Ovary (tissue), 9 donors: Measurements from ENCODE around the gene MEAK7. TPM values are rescaled to one million over a fixed set of nuclear protein-coding genes. Genes with fewer than 3 reads are reported as not detected.

Experiments used
- DNase-seq, 5 donors: peaks; one replicate each; pipeline ENCODE4 v3.0.0-alpha.2; 2019 to 2020
- H3K27ac ChIP-seq, 2 donors: fragments of 200-600 bp; one replicate each; pipeline versions ENCODE4 v1.5.1 to v1.8.0; 2019 to 2022
- H3K27me3 ChIP-seq: fragments of 200-600 bp; one replicate; pipeline ENCODE4 v1.8.0; 2022
- H3K36me3 ChIP-seq: fragments of 200-600 bp; sonication (generic); one replicate; pipeline ENCODE4 v1.5.1; 2019
- H3K4me1 ChIP-seq: one replicate; pipeline ENCODE4 v1.8.1; 2013; ENCODE audit warnings: mild to moderate bottlenecking, moderate library complexity; ENCODE audit not compliant: insufficient read depth
- H3K4me3 ChIP-seq: fragments of 200-600 bp; sonication (generic); one replicate; pipeline ENCODE4 v1.5.1; 2017
- H3K9me3 ChIP-seq, 2 donors: fragments of 200-600 bp in 1 of 2; sonication (generic) in 1 of 2; one replicate each; pipeline versions ENCODE4 v1.5.1 to v1.8.1; 2013 to 2019; ENCODE audit warnings: mild to moderate bottlenecking in 1 of 2, moderate library complexity in 1 of 2
- EP300 ChIP-seq: sonication (generic); formaldehyde crosslinking; IDR thresholded peaks from one replicate; pipeline ENCODE4 v1.6.1; 2017; ENCODE audit warnings: antibody characterized with exemption
- POLR2A ChIP-seq: fragments of 450-650 bp; IDR thresholded peaks from one replicate; pipeline ENCODE4 v1.6.1; 2017; ENCODE audit warnings: antibody characterized with exemption, mild to moderate bottlenecking, moderate library complexity
- WGBS, 3 donors: extraction: QIAGEN DNeasy Blood & Tissue Kit in 1 of 3; methylation state at CpG; one replicate each; pipeline versions ENCODE4 v1.1.5 to v1.1.7; 2013 to 2017; 5-methylcytosine and 5-hydroxymethylcytosine counted together
- intact Hi-C, 4 donors: fragments of 100-400 bp; cut with DNase I; formaldehyde crosslinking; loops; one replicate each; pipeline versions ENCODE4 v1.11.0 to v1.15.1; 2022 to 2023
- polyA plus RNA-seq, 2 donors: library from polyadenylated mRNA; stranded (reverse); fragments of 200-250 nt in 1 of 2; fragments of 350-450 nt in 1 of 2; fragmentation: Illumina TruSeq in 1 of 2; extraction: RNeasy Lipid Tissue Mini Kit (QIAGEN cat#74804) in 1 of 2; gene quantifications; one replicate each; pipeline ENCODE4 v1.2.3, GENCODE V29; 2013 to 2014
- total RNA-seq, 7 donors: library from RNA; depleted of rRNA in 2 of 7; stranded (reverse); fragments of >200 nt in 2 of 7; fragmentation: NEBNext Ultra II Directional in 3 of 7; extraction: Animal tissue kit (Norgen Biotek cat#: 25700) in 3 of 7; gene quantifications; one replicate each; pipeline versions ENCODE4 v1.1.0 to v1.2.4, GENCODE V29; 2016 to 2023
- TF ChIP-seq, protein P1 (sequence below), 3 donors: fragments of 450-650 bp in 2 of 3; fragments of 200-600 bp in 1 of 3; IDR thresholded peaks; one replicate each; pipeline versions ENCODE4 v1.5.1 to v1.8.0; 2016 to 2022; ENCODE audit warnings: antibody characterized with exemption in 3 of 3, mild to moderate bottlenecking in 1 of 3
- donor health status: DM: no; HTN: no; CAD: no; lungs with moderate emphysema.
- donor health status: DM: no; HTN: no; CAD: no.
- donor health status: Bipolar disorder and iron deficiency.
- donor health status: DM: yes; HTN: yes; CAD: no.
- donor health status: DM: no; HTN: no; CAD: no.
- donor health status: DM: yes; HTN: yes; CAD: no.

Gene MEAK7
- total and polyA plus RNA-seq, 9 donors = 6.6 to 23.0 (median 17.2) TPM

DNA sequence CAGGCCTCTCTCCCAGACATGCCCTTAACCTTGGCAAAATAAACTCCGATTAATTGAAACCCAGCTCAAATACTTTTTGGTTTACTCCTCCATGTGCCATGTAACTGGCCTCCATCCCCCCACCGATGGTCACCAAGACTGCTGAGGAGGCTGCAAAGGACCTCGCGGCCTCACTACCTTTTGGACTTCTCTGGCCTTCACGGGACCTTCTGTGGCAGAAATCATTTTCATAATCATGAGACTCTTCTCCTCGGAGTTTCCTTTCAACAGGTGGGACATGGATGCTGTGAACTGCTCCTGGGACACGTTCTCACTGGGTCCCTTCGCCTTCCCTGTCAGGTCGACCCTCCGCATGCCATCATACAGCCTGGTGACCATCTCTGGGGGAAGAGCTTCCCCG, 9.0 kb downstream of the MEAK7 start:
- Histone ChIP-seq H3K36me3 (no peaks in the 10 kb centered on the region), H3K27me3 (no peaks in the 10 kb centered on the region), H3K4me1 (no peaks in the 10 kb centered on the region), H3K27ac (no peak overlapping the region), H3K4me3 (no peak overlapping the region), H3K9me3 (no peaks in the 10 kb centered on the region)
- intact Hi-C loops = no loop called here
- 93 to 96% (median 96%) methylated on average over 11 of the region's 11 CpGs for WGBS, 3 donors
- TF ChIP-seq POLR2A (no peak), EP300 (no peak)
- TF ChIP-seq, protein P1, sequence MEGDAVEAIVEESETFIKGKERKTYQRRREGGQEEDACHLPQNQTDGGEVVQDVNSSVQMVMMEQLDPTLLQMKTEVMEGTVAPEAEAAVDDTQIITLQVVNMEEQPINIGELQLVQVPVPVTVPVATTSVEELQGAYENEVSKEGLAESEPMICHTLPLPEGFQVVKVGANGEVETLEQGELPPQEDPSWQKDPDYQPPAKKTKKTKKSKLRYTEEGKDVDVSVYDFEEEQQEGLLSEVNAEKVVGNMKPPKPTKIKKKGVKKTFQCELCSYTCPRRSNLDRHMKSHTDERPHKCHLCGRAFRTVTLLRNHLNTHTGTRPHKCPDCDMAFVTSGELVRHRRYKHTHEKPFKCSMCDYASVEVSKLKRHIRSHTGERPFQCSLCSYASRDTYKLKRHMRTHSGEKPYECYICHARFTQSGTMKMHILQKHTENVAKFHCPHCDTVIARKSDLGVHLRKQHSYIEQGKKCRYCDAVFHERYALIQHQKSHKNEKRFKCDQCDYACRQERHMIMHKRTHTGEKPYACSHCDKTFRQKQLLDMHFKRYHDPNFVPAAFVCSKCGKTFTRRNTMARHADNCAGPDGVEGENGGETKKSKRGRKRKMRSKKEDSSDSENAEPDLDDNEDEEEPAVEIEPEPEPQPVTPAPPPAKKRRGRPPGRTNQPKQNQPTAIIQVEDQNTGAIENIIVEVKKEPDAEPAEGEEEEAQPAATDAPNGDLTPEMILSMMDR (IDR thresholded peaks at IDR 0.05) = no peak
- peak in 2 of 5 donors; percentile 8 for DNase-seq

DNA sequence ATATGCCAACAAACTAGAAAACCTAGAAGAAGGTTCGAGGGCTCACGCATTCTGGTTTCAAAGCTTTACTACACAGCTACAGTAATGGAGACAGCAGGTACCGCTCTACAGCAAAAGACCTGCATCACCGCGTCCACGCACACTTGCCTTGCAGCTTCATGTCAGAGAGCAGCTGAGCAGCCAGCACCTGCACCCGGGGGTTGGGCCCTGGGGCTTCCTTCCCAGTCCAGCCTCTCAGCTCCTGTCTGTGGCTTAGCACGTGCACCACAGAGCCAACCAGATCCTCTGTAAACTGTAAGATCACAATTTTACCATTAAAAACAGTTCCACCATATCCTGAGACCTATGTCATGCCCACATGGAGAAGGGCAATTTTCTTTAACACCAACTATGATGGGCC, 15.3 kb downstream of the MEAK7 start:
- no peak overlapping the region for H3K4me3 ChIP-seq
- no peaks in the 10 kb centered on the region for H3K36me3 ChIP-seq
- intact Hi-C loops = loop anchor here in 3 of 4 donors (10.0 kb wide), 2 partner anchors 214 to 524 kb away; partner anchors contain the start of gene NECAB2 (in 1 of the 3)
- H3K27ac ChIP-seq = no peak overlapping the region
- H3K9me3 ChIP-seq = no peaks in the 10 kb centered on the region
- H3K27me3 ChIP-seq = no peaks in the 10 kb centered on the region
- 78 to 92% (median 86%) methylated on average over 8 of the region's 8 CpGs for WGBS, 3 donors
- DNase-seq = no peak
- H3K4me1 ChIP-seq = peaks cover 1% of the 10 kb centered on the region
- no peak for TF ChIP-seq EP300
- TF ChIP-seq, protein P1 (IDR thresholded peaks at IDR 0.05) = no peak
- TF ChIP-seq POLR2A = no peak

DNA sequence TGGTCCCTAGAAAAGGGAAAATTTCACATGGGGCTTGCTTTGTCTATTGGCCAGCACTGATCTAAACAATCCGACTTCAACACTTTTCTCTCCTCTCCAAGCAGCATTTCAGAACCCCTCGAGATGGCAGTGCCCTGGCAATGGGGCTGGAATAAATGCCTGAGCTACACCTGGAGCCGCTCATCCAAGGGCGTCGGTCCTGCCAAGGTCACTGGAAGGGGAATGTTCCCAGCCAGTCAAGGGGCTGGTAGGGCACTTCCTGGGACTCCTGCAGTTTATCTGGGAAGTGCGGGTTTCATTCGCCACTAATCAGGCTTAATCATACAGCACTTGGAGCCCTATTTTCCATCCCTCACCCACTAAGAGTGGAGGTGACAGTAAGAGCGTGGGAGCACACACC, 17.1 kb downstream of the MEAK7 start:
- H3K4me3 ChIP-seq = no peak overlapping the region
- no peaks in the 10 kb centered on the region for H3K9me3 ChIP-seq
- no peak overlapping the region for H3K27ac ChIP-seq
- TF ChIP-seq EP300 (no peak), POLR2A (no peak)
- TF ChIP-seq, protein P1 (IDR thresholded peaks at IDR 0.05) = no peak
- intact Hi-C loops = loop anchor here in 3 of 4 donors (10.0 kb wide), 2 partner anchors 213 to 523 kb away; partner anchors contain the start of gene NECAB2 (in 1 of the 3)
- H3K36me3 ChIP-seq = no peaks in the 10 kb centered on the region
- WGBS, 3 donors = 40 to 76% (median 50%) methylated on average over 8 of the region's 8 CpGs
- H3K4me1 ChIP-seq = peaks cover 1% of the 10 kb centered on the region
- H3K27me3 ChIP-seq = no peaks in the 10 kb centered on the region
- no peak for DNase-seq

DNA sequence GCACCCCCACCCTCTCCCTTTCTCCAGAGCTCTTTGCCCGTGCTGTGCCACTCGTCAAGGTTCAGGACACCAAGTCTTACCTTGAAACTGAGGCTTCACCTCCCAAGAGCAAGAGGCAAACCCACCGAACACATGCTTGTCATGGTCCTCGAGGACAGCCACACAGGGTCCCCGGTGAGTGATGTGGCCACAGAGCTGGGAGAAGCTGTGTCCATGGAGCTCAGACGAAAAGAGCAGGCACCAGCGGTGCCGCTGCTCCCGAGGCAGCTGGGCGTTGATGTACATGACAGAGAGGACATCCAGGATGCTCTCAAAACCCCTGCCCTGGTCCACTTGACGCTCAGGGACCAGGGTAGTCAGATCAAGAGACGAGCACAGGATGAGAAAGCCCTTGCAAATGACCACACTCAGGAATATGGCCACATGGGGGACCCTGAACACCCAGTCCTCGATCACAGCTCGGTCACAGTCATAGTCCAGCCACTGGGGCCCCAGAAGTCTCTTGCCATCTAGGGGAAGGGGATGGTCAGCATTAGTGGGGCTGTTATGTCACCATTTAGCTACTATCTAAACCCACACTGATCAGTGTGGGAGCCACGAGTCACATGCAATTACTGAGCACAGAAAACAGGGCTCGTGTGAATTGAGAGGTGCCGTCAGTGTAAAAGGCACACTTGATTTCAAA, 17.8 kb downstream of the MEAK7 start:
- peaks cover 1% of the 10 kb centered on the region for H3K4me1 ChIP-seq
- intact Hi-C loops = loop anchor here in 3 of 4 donors (10.0 kb wide), 2 partner anchors 212 to 522 kb away; partner anchors contain the start of gene NECAB2 (in 1 of the 3)
- no peaks in the 10 kb centered on the region for H3K36me3 ChIP-seq

More for the DNA sequence above, 17.8 kb downstream of the MEAK7 start:
- no peak for DNase-seq
- Histone ChIP-seq H3K4me3 (no peak overlapping the region), H3K9me3 (no peaks in the 10 kb centered on the region), H3K27ac (no peak overlapping the region), H3K27me3 (no peaks in the 10 kb centered on the region)
- no peak for TF ChIP-seq EP300
- no peak for TF ChIP-seq POLR2A
- TF ChIP-seq, protein P1 (IDR thresholded peaks at IDR 0.05) = no peak
- WGBS, 3 donors = 86 to 92% (median 87%) methylated on average over 17 of the region's 17 CpGs
